Neuronal stem cell (in vitro differentiated cells): ENCODE results near the gene AUTS2.

Source experiments
- DNase-seq: peaks from one replicate; pipeline ENCODE4 v3.0.0-alpha.2; 2013; ENCODE audit warnings: low spot score
- H2AFZ ChIP-seq: one replicate; pipeline ENCODE4 v1.6.1; 2013; ENCODE audit warnings: mild to moderate bottlenecking, low read length, inconsistent platforms
- H2AK5ac ChIP-seq: 2 replicates; pipeline ENCODE4 v1.6.1; 2013; ENCODE audit warnings: low read depth, mild to moderate bottlenecking, inconsistent platforms, low read length, moderate library complexity, mixed read lengths
- H2BK120ac ChIP-seq: 2 replicates; pipeline ENCODE4 v1.6.1; 2013; ENCODE audit warnings: low read depth, mild to moderate bottlenecking, inconsistent platforms, low read length, moderate library complexity, mixed read lengths
- H2BK12ac ChIP-seq: one replicate; pipeline ENCODE4 v1.6.1; 2013; ENCODE audit warnings: low read length, inconsistent platforms
- H2BK15ac ChIP-seq: 2 replicates; pipeline ENCODE4 v1.6.1; 2013; ENCODE audit warnings: mild to moderate bottlenecking, low read length, inconsistent platforms, mixed read lengths
- H2BK5ac ChIP-seq: one replicate; pipeline ENCODE4 v1.6.1; 2013; ENCODE audit warnings: inconsistent platforms, mild to moderate bottlenecking, low read length, moderate library complexity
- H3K14ac ChIP-seq: one replicate; pipeline ENCODE4 v1.6.1; 2013; ENCODE audit warnings: low read length, inconsistent platforms
- H3K18ac ChIP-seq: 2 replicates; pipeline ENCODE4 v1.6.1; 2013; ENCODE audit warnings: low read length, inconsistent platforms
- H3K23ac ChIP-seq: 2 replicates; pipeline ENCODE4 v1.6.1; 2013; ENCODE audit warnings: low read depth, mild to moderate bottlenecking, mixed read lengths, low read length, inconsistent platforms; ENCODE audit not compliant: poor library complexity
- H3K27ac ChIP-seq: replicated peaks from 3 replicates; pipeline ENCODE4 v1.5.1; 2013; ENCODE audit warnings: low read length, inconsistent platforms
- H3K27me3 ChIP-seq, 3 experiments: 2 replicates each; pipeline ENCODE4 v1.6.1; 2013; ENCODE audit warnings: low read length in 3 of 3, mild to moderate bottlenecking in 2 of 3, inconsistent platforms in 1 of 3, low read depth in 1 of 3, mixed read lengths in 1 of 3, moderate library complexity in 1 of 3; ENCODE audit not compliant: control insufficient read depth in 3 of 3, insufficient read depth in 3 of 3
- H3K36me3 ChIP-seq, 2 donors: replicated peaks in 1 of 2; 2 replicates each; pipeline ENCODE4 v1.6.1; 2013; ENCODE audit warnings: low read length in 2 of 2; ENCODE audit not compliant: control insufficient read depth in 2 of 2, insufficient read depth in 2 of 2
- H3K4ac ChIP-seq: 2 replicates; pipeline ENCODE4 v1.6.1; 2013; ENCODE audit warnings: inconsistent platforms, mild to moderate bottlenecking, low read length, moderate library complexity
- H3K4me1 ChIP-seq, 2 donors: 1 replicate in 1 of 2; 2 replicates in 1 of 2; pipeline ENCODE4 v1.6.1; 2013; ENCODE audit warnings: low read length in 2 of 2, low read depth in 1 of 2; ENCODE audit not compliant: control insufficient read depth in 2 of 2, insufficient read depth in 1 of 2
- H3K4me2 ChIP-seq: one replicate; pipeline ENCODE4 v1.6.1; 2013; ENCODE audit warnings: mild to moderate bottlenecking, low read length, inconsistent platforms; ENCODE audit not compliant: insufficient read depth, poor library complexity, severe bottlenecking
- H3K4me3 ChIP-seq, 2 donors: 2 replicates each; pipeline ENCODE4 v1.5.1; 2013; ENCODE audit warnings: low read length in 2 of 2, mild to moderate bottlenecking in 2 of 2, inconsistent platforms in 1 of 2, moderate library complexity in 1 of 2
- H3K79me1 ChIP-seq: one replicate; pipeline ENCODE4 v1.6.1; 2013; ENCODE audit warnings: low read depth, mild to moderate bottlenecking, inconsistent platforms, low read length, moderate library complexity
- H3K9ac ChIP-seq: one replicate; pipeline ENCODE4 v1.6.1; 2013; ENCODE audit warnings: mild to moderate bottlenecking, low read depth, low read length, inconsistent platforms; ENCODE audit not compliant: poor library complexity
- H3K9me3 ChIP-seq, 2 donors: replicated peaks in 1 of 2; 2 replicates each; pipeline versions ENCODE3 to v1.6.1; 2013; ENCODE audit warnings: low read length in 2 of 2, mild to moderate bottlenecking in 2 of 2, inconsistent platforms in 1 of 2, low read depth in 1 of 2, mixed read lengths in 1 of 2, moderate library complexity in 1 of 2; ENCODE audit not compliant: control insufficient read depth in 2 of 2, insufficient read depth in 1 of 2
- H4K8ac ChIP-seq: one replicate; pipeline ENCODE4 v1.6.1; 2013; ENCODE audit warnings: low read depth, mild to moderate bottlenecking, inconsistent platforms, low read length, moderate library complexity
- H4K91ac ChIP-seq: one replicate; pipeline ENCODE4 v1.6.1; 2013; ENCODE audit warnings: low read length, low read depth, mild to moderate bottlenecking, inconsistent platforms; ENCODE audit not compliant: poor library complexity
- WGBS, 2 donors: extraction: QIAGEN DNeasy Blood & Tissue Kit; methylation state at CpG; one replicate each; pipeline ENCODE4 v1.1.7; 2013; ENCODE audit warnings: missing lambda C conversion rate in 2 of 2, mixed read lengths in 1 of 2; ENCODE audit not compliant: insufficient read length in 2 of 2, insufficient replicate concordance in 1 of 2; ENCODE audit errors: extremely low coverage in 2 of 2; 5-methylcytosine and 5-hydroxymethylcytosine counted together

Gene AUTS2

DNA sequence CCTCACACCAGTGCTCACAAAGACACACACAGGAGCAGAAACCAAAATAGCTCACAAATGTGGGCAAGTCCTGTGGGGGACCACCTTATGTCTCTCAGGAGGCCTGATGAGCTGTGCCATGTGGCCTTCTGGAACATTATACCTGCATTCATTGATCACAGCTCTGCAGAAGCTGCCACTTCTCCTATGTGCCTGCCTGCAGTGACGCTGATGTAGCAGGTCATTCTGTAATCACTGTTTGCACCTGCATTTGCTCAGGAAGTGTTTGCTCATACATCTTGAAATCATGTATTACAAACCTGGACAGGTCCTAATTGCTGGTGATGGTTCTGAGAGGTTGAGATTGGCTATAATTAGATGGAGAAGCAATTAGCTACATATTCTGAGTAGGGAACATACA lies 310.2 kb downstream of the AUTS2 start:
- Histone ChIP-seq H3K14ac (no peak overlapping the region), H2BK15ac (no peak overlapping the region), H3K9me3 (peaks cover 5 to 16% of the 10 kb centered on the region in 2 donors), H3K9ac (no peak overlapping the region), H3K79me1 (peaks cover 3% of the 10 kb centered on the region), H2BK120ac (no peak overlapping the region), H3K18ac (no peak overlapping the region), H3K27me3 (no peaks in the 10 kb centered on the region), H3K4ac (no peak overlapping the region), H3K4me3 (no peak overlapping the region), H2AFZ (no peak overlapping the region), H3K27ac (no peak overlapping the region), H2BK12ac (no peak overlapping the region), H4K91ac (no peak overlapping the region), H3K23ac (no peak overlapping the region), H3K36me3 (no peaks in the 10 kb centered on the region), H3K4me2 (no peak overlapping the region), H3K4me1 (no peaks in the 10 kb centered on the region), H2BK5ac (no peak overlapping the region), H4K8ac (no peak overlapping the region), H2AK5ac (no peak overlapping the region)
- WGBS, 2 donors, result no CpG with 5 or more reads among the region's 1 CpG
- no peak for DNase-seq

GRCh38 chr7:69910150-69910549 lies 311.9 kb downstream of the AUTS2 start:
- Histone ChIP-seq H2BK120ac (no peak overlapping the region), H2BK15ac (no peak overlapping the region), H2AK5ac (no peak overlapping the region), H3K4ac (no peak overlapping the region), H3K9ac (no peak overlapping the region), H4K8ac (no peak overlapping the region), H2BK5ac (no peak overlapping the region), H3K36me3 (no peaks in the 10 kb centered on the region), H3K23ac (no peak overlapping the region), H4K91ac (no peak overlapping the region), H3K79me1 (peaks cover 3% of the 10 kb centered on the region), H2BK12ac (no peak overlapping the region), H3K27me3 (no peaks in the 10 kb centered on the region), H3K9me3 (peaks cover 5 to 16% of the 10 kb centered on the region in 2 donors), H3K27ac (no peak overlapping the region), H3K4me3 (no peak overlapping the region), H3K4me2 (no peak overlapping the region), H3K14ac (no peak overlapping the region), H2AFZ (no peak overlapping the region), H3K4me1 (peaks cover 0 to 2% of the 10 kb centered on the region in 2 donors), H3K18ac (peak overlapping the region; percentile 19)
- no peak for DNase-seq
- no CpG with 5 or more reads among the region's 3 CpGs for WGBS, 2 donors

DNA sequence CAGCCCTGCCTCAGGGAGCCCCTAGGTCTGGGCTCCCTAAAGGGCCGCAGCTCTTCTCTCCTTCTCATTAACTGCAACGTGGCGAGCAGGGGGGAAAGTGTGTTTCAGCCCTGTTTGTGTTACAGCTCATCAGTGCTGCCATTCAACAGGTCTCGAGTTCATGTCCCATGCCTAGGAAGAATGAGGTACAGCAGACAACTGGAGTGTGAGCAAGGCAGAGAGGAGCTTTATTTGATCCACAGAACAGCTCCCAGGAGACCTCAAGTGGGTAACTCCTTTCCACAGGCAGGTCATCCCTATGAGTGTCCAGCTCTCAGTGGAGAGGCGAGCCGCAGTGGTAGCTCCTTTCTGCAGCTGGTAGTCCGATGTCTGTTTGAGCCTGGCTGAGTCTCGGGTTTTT lies 313.1 kb downstream of the AUTS2 start:
- no peak overlapping the region for H3K4ac ChIP-seq
- H3K9ac ChIP-seq, result no peak overlapping the region
- H3K4me3 ChIP-seq, result no peak overlapping the region
- no peak overlapping the region for H3K14ac ChIP-seq
- peaks cover 3% of the 10 kb centered on the region for H3K79me1 ChIP-seq
- H3K27ac ChIP-seq, result no peak overlapping the region
- no peak overlapping the region for H2BK15ac ChIP-seq
- peaks cover 5 to 16% of the 10 kb centered on the region in 2 donors for H3K9me3 ChIP-seq
- no peak overlapping the region for H3K18ac ChIP-seq
- DNase-seq, result no peak
- H4K8ac ChIP-seq, result no peak overlapping the region
- H2AK5ac ChIP-seq, result no peak overlapping the region
- peaks cover 0 to 2% of the 10 kb centered on the region in 2 donors for H3K4me1 ChIP-seq
- H3K36me3 ChIP-seq, result no peaks in the 10 kb centered on the region
- H3K23ac ChIP-seq, result no peak overlapping the region
- H2BK120ac ChIP-seq, result no peak overlapping the region
- H2AFZ ChIP-seq, result no peak overlapping the region
- H3K4me2 ChIP-seq, result no peak overlapping the region
- no peak overlapping the region for H4K91ac ChIP-seq
- H3K27me3 ChIP-seq, result no peaks in the 10 kb centered on the region
- no CpG with 5 or more reads among the region's 8 CpGs for WGBS, 2 donors
- H2BK5ac ChIP-seq, result no peak overlapping the region
- H2BK12ac ChIP-seq, result no peak overlapping the region

DNA sequence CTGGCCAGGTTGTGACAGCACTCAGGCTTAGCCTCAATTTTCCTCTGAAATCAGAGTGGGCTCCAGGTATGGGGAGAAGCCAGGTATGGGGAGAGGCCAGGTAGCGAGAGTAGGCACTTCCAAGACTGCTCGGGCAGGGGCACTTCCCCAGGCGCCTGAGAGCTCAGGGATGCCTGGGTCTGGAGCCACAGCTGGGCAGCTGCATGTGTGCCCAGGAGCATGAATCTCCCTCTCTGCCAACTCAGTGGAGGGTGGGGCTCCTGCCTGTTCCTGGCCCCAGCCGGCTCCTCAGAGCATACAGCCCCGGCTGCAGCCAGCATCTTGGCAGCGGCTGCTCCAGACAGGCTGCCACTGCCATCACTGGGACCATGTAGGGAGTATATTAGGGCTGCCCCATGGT lies 313.9 kb downstream of the AUTS2 start:
- H3K27ac ChIP-seq, result no peak overlapping the region
- no peak overlapping the region for H2BK5ac ChIP-seq
- peak overlapping the region in 1 of 2 donors; percentile 49 for H3K4me3 ChIP-seq
- H3K9me3 ChIP-seq, result peaks cover 5 to 16% of the 10 kb centered on the region in 2 donors
- no peak overlapping the region for H2BK12ac ChIP-seq
- DNase-seq, result no peak
- no peaks in the 10 kb centered on the region for H3K27me3 ChIP-seq
- no CpG with 5 or more reads among the region's 6 CpGs for WGBS, 2 donors
- H3K18ac ChIP-seq, result no peak overlapping the region
- H2AK5ac ChIP-seq, result no peak overlapping the region
- peaks cover 0 to 2% of the 10 kb centered on the region in 2 donors for H3K4me1 ChIP-seq
- no peaks in the 10 kb centered on the region for H3K36me3 ChIP-seq
- no peak overlapping the region for H3K23ac ChIP-seq
- H3K9ac ChIP-seq, result no peak overlapping the region
- H3K79me1 ChIP-seq, result peaks cover 3% of the 10 kb centered on the region
- no peak overlapping the region for H2BK15ac ChIP-seq
- H3K4me2 ChIP-seq, result no peak overlapping the region
- peak overlapping the region; percentile 98 for H4K8ac ChIP-seq
- H2BK120ac ChIP-seq, result no peak overlapping the region
- H4K91ac ChIP-seq, result no peak overlapping the region
- H2AFZ ChIP-seq, result no peak overlapping the region
- H3K4ac ChIP-seq, result no peak overlapping the region
- H3K14ac ChIP-seq, result peak overlapping the region; percentile 87
